HEK293 (cell line): ENCODE results near the gene PRR22.
"Not testable (repeated sequence)": the region's sequence is repeated elsewhere in the genome, so short reads cannot be mapped to it uniquely, and the experiment has no call there.

Experiments
- CTCF ChIA-PET: fragments of 350-600 bp; formaldehyde crosslinking; extraction: SDS; loops from one replicate; lab custom pipeline; 2021; ENCODE audit warnings: antibody characterized with exemption; lab: Yijun Ruan, JAX
- POLR2A ChIA-PET: fragments of 300-600 bp; formaldehyde crosslinking; extraction: SDS; loops from one replicate; lab custom pipeline; 2020; ENCODE audit warnings: antibody characterized with exemption, inconsistent platforms; lab: Yijun Ruan, JAX
- H3K27ac ChIP-seq: fragments of 200-500 bp; sonication (Bioruptor generic); 2 replicates; pipeline ENCODE4 v1.5.1; 2014; ENCODE audit warnings: low read depth, low read length, control low read depth, inconsistent platforms; ENCODE audit errors: extremely low read depth
- H3K36me3 ChIP-seq, 2 experiments: fragments of 200-500 bp in 1 of 2; sonication (Bioruptor generic) in 1 of 2; 1 replicate in 1 of 2; 2 replicates in 1 of 2; pipeline ENCODE4 v1.5.1; 2014 to 2017; ENCODE audit warnings: inconsistent platforms in 2 of 2, low read length in 2 of 2; ENCODE audit not compliant: control insufficient read depth in 2 of 2, insufficient read depth in 1 of 2
- H3K4me1 ChIP-seq: fragments of 200-500 bp; sonication (Bioruptor generic); 2 replicates; pipeline ENCODE4 v1.5.1; 2014; ENCODE audit warnings: mild to moderate bottlenecking, low read length, inconsistent platforms; ENCODE audit not compliant: control insufficient read depth, insufficient read depth
- H3K4me3 ChIP-seq: 2 replicates; pipeline ENCODE4 v1.5.1; 2011; ENCODE audit warnings: low read depth, mild to moderate bottlenecking, control low read depth, low read length, moderate library complexity
- H3K9me3 ChIP-seq: fragments of 200-500 bp; sonication (Bioruptor generic); 2 replicates; pipeline ENCODE4 v1.5.1; 2014; ENCODE audit warnings: low read depth, low read length, inconsistent platforms; ENCODE audit not compliant: control insufficient read depth, insufficient read depth
- ZNF366 ChIP-seq: fragments of 450-650 bp; formaldehyde crosslinking; conservative IDR thresholded peaks from 2 replicates; pipeline ENCODE4 v1.5.1; 2016; ENCODE audit warnings: missing biosample characterization, missing genetic modification characterization

Gene PRR22

DNA sequence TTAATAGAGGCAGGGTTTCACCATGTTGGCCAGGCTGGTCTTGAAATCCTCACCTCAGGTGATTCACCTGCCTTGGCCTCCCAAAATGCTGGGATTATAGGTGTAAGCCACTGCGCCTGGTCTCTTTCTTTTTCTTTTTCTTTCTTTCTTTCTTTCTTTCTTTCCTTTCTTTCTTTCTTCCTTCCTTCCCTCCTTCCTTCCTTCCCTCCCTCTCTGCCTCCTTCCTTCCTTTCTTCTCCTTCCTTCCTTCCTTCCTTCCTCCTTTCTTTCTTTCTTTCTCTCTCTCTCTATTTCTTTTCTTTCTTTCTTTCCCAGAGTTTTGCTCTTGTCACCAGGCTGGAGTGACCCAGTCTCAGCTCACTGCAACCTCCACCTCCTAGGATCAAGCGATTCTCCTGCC is 51.4 kb downstream of the PRR22 start:
- H3K27ac ChIP-seq, H3K36me3 ChIP-seq, H3K4me1 ChIP-seq, POLR2A ChIA-PET, H3K4me3 ChIP-seq, H3K9me3 ChIP-seq: not testable (repeated sequence)
- CTCF ChIA-PET: interaction anchor here (0.7 kb wide), 3 partner anchors 71 to 564 kb away, joined by 3 to 6 read pairs (median 3); no protein-coding TSS in a partner anchor
- TF ChIP-seq ZNF366: peak; percentile 96
